ACC112 (cell line): Measurements from ENCODE around the gene TACC2.
A peak's percentile ranks its signal among the peaks of the same experiment; 100 is the strongest.

Experiments
- H2AFZ ChIP-seq: fragments of 200-600 bp; sonication (generic); one replicate; pipeline ENCODE4 v1.6.0; 2017; ENCODE audit warnings: antibody characterized with exemption, low read length; ENCODE audit not compliant: unreplicated experiment
- H3K27ac ChIP-seq: fragments of 200-600 bp; sonication (generic); 2 replicates; pipeline ENCODE4 v1.5.1; 2014; ENCODE audit warnings: low read depth, mild to moderate bottlenecking, antibody characterized with exemption, low read length, moderate library complexity
- H3K27me3 ChIP-seq: fragments of 200-600 bp; sonication (generic); 2 replicates; pipeline ENCODE4 v1.6.1; 2014; ENCODE audit warnings: mild to moderate bottlenecking, antibody characterized with exemption, low read length, moderate library complexity, mixed read lengths; ENCODE audit not compliant: insufficient read depth
- H3K36me3 ChIP-seq: fragments of 200-600 bp; sonication (generic); 2 replicates; pipeline ENCODE4 v1.6.1; 2016; ENCODE audit warnings: mild to moderate bottlenecking, antibody characterized with exemption, low read length, moderate library complexity, mixed read lengths; ENCODE audit not compliant: insufficient read depth
- H3K4me1 ChIP-seq: fragments of 200-600 bp; sonication (generic); one replicate; pipeline ENCODE4 v1.6.1; 2016; ENCODE audit warnings: low read length, mixed read lengths; ENCODE audit not compliant: insufficient read depth, unreplicated experiment, control insufficient read depth
- H3K4me3 ChIP-seq: fragments of 200-600 bp; sonication (generic); 2 replicates; pipeline ENCODE4 v1.5.1; 2014; ENCODE audit warnings: mild to moderate bottlenecking, low read depth, low read length
- H3K79me2 ChIP-seq: fragments of 200-600 bp; sonication (generic); one replicate; pipeline ENCODE4 v1.6.0; 2016; ENCODE audit warnings: low read length; ENCODE audit not compliant: control insufficient read depth, unreplicated experiment, insufficient read depth

The TACC2 gene

DNA sequence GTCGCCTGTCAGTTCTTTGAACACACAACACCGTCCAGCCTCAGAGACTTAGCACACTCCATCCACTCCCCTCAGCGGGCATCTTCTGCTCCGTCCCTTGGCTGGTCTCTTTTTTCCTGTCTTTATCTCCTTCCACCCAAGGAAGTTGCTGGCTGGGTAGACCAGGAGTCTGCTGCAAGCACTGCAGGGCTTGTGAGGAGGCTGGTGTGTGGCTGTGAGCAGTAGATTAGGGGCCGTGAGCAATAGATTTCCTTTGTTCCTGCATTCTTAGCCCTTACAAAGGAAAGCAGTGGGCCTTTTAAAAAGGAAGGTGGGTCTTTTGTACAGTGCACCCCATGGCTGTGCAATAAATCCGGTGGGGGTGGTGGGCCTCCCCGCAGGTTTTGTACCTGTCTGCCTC is 181.8 kb downstream of the TACC2 start:
- H3K4me1 ChIP-seq: no peaks in the 10 kb centered on the region
- no peaks in the 10 kb centered on the region for H3K79me2 ChIP-seq
- H3K27me3 ChIP-seq: no peaks in the 10 kb centered on the region
- no peak overlapping the region for H2AFZ ChIP-seq
- H3K36me3 ChIP-seq: no peaks in the 10 kb centered on the region
- H3K4me3 ChIP-seq: no peak overlapping the region
- H3K27ac ChIP-seq: no peak overlapping the region

DNA sequence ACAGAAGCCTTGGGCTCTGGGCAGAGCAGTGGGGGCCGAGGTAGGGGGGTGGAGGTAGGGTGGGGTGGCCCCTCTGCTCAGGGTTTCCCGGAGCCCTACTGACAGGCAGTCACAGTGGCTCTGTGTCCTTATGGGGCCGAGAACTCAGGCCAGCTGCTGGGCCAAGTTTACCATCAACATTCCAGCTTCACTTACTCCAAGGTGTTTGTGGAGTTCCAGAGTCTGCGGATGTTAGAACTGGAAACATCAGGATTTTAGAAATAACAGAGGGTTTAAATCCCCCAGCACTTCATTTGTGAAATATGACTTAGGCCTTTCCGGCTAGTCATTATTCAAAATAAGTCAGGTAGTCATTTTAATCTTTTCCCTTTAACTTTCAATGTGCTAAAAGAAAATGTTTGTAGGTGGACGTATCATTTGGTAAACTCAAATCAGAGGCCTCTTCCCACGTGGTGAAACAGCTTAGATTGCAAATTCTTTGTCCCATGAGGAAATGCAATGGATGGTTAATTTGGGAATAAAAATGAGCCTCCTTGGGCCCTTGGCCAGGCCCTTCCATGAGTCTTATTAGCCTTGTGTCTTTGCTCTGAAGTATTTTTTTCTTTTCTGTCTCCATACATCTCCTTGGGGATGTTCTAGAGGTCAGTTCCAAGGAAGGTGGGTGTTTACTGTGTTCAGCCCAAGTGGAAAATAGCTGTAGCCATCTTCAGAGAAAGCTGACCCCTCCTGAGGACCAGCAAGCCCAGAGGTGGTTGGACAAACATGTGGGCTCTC is 182.5 kb downstream of the TACC2 start:
- H3K4me1 ChIP-seq: peaks cover 3% of the 10 kb centered on the region
- H3K27ac ChIP-seq: no peak overlapping the region

DNA sequence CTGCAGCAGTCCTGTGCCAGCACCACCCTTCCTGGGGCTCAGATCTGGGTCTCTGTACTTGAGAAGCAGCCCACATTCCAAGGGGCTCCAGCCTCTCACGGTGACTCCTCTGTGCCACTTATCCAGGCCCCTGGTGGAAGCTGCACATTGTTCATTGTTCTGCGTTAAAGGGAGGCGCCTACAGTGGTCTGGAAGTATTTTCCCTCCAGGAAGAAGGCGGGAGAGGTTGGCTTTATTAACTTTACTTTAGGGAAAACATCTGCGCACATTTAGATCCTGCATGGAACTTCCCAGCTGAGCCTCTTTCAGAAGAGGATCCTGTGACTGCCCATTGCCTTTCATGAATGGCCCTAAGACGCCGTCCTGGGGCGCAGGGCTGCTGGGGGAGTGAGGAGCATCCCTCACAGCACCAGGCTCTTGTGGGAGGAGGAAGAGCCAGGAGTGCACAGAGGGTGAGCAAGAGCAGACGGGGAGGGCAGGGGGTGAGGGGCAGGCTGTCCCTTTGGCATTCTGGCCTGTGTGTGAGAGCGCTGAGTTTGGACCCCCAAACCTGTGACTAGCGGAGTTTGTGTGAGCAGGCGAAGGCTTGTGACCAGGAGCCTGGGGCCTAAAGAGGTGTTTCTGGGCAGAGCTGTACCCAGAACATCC is 183.5 kb downstream of the TACC2 start:
- Histone ChIP-seq H2AFZ (no peak overlapping the region), H3K27me3 (no peaks in the 10 kb centered on the region), H3K36me3 (no peaks in the 10 kb centered on the region), H3K27ac (no peak overlapping the region), H3K4me1 (peaks cover 3% of the 10 kb centered on the region), H3K79me2 (no peaks in the 10 kb centered on the region), H3K4me3 (no peak overlapping the region)

More for the DNA sequence above, 182.5 kb downstream of the TACC2 start:
- H3K4me3 ChIP-seq: no peak overlapping the region
- no peaks in the 10 kb centered on the region for H3K79me2 ChIP-seq
- H3K27me3 ChIP-seq: no peaks in the 10 kb centered on the region
- no peak overlapping the region for H2AFZ ChIP-seq
- no peaks in the 10 kb centered on the region for H3K36me3 ChIP-seq

DNA sequence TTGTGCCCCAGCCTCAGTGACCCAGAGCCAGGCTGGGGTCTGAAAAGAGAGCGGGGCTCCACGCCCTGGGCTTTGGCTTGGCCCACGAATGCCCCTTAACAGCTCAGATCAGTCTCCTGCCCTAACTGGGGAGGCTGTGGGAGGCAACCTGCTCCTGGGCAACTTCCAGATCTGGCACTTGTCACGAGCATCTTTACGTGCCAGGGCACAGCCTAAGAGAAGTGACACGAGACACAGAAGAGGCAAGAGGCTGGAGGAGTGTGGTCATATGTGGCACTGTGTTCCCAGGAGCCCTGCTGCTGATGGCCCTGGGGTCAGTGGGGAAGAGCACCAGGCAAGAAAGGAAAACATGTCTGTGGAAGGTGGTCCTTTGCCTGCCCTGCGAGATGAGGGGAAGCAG is 184.4 kb downstream of the TACC2 start:
- H3K36me3 ChIP-seq: no peaks in the 10 kb centered on the region
- no peak overlapping the region for H2AFZ ChIP-seq
- no peak overlapping the region for H3K4me3 ChIP-seq
- peaks cover 3% of the 10 kb centered on the region for H3K4me1 ChIP-seq
- no peak overlapping the region for H3K27ac ChIP-seq
- H3K79me2 ChIP-seq: no peaks in the 10 kb centered on the region
- H3K27me3 ChIP-seq: no peaks in the 10 kb centered on the region

DNA sequence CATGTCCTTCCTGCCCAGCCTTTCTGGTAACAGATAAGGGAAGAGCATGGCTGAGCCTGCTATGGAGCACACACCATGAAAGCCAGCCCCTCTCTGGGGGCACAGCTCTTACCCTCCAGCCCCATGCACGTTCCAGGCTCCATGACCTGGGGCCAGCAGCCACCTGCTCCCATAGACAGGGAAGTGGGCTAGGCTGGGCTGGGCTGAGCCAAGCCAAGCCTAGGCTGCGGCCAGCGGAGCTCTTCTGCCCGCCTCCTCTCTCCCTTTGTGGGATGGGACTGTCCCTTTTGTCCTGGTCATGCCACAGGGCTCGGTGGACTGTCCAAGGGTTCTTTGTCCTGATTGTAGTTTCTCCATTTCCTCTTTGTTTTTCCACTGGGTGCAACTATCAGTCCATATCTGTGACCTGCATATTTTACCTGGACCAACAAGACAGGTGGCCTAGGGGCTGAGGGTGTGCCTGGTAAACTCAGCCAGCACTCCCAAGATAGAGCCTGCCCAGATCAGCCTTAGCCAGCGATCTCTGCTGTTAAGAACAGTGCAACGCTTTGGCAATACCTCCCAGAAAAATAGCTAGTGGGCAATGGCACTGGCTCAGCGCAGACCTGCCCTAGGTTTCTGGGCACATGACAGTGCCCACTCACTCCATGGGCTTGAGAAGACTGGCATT is 184.9 kb downstream of the TACC2 start:
- Histone ChIP-seq H3K36me3 (no peaks in the 10 kb centered on the region), H3K4me1 (peaks cover 3% of the 10 kb centered on the region), H3K79me2 (no peaks in the 10 kb centered on the region), H3K27me3 (no peaks in the 10 kb centered on the region), H2AFZ (no peak overlapping the region), H3K4me3 (no peak overlapping the region), H3K27ac (no peak overlapping the region)

DNA sequence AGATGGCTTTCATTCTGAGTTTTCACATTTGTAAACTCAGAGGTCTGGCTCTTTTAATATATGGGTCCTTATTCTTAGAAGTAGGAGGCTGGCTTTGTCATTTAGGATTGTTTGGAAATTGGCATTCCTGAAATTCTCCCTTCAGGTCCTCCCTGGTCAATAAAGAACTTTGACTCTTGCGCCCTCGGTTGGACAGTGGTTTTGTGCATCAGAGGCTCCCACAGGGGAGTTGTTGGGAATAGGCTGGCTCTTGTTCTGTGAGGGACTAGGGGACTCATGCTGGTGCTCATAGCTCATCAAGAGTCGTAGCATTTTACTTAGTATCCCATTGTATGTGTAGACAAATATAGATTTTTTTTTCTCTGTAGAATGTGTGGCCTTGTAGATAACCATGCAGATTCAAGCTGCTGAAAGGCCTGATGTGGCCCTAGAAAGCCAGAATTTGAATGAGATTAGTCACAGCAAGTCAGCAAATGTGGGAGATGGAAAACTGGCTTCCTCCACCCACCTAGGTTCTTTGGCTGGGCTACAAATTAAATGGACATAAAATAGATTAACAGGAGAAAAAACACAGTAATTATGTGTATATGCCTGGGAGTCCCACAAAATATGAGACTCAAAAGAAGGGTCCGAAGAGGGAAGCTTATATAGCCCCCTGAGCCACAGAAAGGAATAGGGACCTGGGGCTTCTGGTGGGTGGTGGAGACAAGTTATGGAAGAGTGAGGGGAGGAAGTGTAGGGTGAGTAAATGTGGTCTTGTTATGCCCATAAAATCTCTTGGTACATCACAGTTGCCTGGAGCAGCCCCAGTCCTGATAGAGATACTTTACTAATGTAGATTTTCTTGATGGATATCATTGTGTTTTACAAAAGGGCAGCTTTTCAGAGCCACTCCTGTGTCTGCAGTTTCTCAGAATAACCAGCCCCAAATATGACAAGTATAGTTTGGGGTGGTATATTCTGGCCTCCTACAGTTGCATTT is 187.6 kb downstream of the TACC2 start:
- no peaks in the 10 kb centered on the region for H3K79me2 ChIP-seq
- H3K27ac ChIP-seq: no peak overlapping the region
- H3K4me3 ChIP-seq: no peak overlapping the region
- no peaks in the 10 kb centered on the region for H3K36me3 ChIP-seq
- H2AFZ ChIP-seq: no peak overlapping the region
- no peaks in the 10 kb centered on the region for H3K27me3 ChIP-seq
- H3K4me1 ChIP-seq: peaks cover 11% of the 10 kb centered on the region

DNA sequence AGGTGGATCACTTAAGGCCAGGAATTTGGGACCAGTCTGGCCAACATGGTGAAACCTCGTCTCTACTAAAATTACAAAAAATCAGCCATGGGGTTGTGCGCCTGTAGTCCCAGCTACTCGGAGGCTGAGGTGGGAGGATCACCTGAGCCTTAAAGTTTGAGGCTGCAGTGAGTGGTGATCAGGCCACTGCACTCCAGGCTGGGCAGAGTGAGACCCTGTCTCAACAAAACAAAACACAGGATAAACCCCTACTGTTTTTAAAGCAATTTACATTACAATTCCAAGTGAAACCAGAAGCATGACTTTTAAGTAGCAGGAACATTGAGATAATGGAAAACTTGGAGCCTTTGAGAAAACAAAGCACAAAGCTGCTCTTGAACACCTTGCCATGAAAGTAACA is 189.7 kb downstream of the TACC2 start:
- no peaks in the 10 kb centered on the region for H3K79me2 ChIP-seq
- no peaks in the 10 kb centered on the region for H3K27me3 ChIP-seq
- H2AFZ ChIP-seq: no peak overlapping the region
- H3K27ac ChIP-seq: no peak overlapping the region
- H3K4me1 ChIP-seq: peaks cover 32% of the 10 kb centered on the region
- no peaks in the 10 kb centered on the region for H3K36me3 ChIP-seq
- no peak overlapping the region for H3K4me3 ChIP-seq

DNA sequence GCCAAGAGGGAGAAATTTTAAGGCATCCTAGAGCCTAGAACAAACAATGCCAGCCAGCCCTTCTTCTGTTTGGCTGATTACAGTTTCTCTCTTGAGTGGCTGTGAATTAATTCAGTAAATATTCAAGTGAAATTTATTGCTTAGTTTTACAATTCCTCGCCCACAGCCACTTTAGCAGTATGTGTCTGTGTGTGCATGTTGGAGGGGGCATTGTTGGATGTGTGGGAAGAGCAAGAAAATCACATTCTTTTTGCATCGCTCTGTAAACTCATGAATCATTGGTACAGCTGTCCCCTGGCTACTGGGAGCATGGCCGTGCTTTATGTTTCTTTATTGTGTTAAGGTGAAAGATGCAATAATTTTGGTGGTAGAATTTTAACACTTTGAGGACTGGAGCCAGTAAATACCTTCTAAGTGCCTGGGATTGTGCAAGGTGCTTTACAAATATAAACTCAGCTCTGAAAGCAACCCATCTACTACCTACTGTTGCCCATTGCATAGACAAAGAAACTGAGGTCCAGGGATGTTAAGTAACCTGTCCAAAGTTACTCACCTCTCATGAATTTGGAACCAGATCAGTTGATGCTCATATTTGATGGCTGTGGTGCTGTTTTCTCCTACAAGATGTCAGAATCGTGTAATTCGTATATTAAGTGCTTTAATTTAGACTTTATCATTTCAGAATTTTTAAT is 192.2 kb downstream of the TACC2 start:
- no peak overlapping the region for H3K4me3 ChIP-seq
- H3K27me3 ChIP-seq: no peaks in the 10 kb centered on the region
- H3K4me1 ChIP-seq: peaks cover 35% of the 10 kb centered on the region
- H3K27ac ChIP-seq: peak overlapping the region; percentile 34; the same call in 1 of the 2 replicates
- no peak overlapping the region for H2AFZ ChIP-seq
- no peaks in the 10 kb centered on the region for H3K36me3 ChIP-seq
- peaks cover 3% of the 10 kb centered on the region for H3K79me2 ChIP-seq

DNA sequence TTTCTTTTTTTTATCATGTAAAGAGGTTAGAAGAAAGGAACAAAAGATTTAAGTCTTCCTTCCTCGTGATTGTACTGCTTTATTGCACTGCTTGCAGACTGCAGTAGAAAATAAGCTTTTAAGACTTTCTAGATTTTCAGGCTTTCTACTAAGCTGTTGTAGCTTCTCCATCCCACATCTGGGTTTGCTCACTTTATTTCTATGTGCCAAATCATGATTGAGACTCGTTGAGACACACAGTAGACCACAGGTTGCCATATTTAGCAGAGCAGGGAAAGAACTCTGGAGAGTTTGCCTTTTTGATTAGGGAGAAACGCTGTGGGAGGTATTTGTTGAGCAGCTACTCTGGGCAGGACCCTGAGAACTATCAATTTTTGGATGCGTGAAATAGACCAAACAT is 192.9 kb downstream of the TACC2 start:
- H3K27me3 ChIP-seq: no peaks in the 10 kb centered on the region
- no peaks in the 10 kb centered on the region for H3K36me3 ChIP-seq
- H3K4me3 ChIP-seq: no peak overlapping the region
- peaks cover 34% of the 10 kb centered on the region for H3K4me1 ChIP-seq
- peaks cover 3% of the 10 kb centered on the region for H3K79me2 ChIP-seq
- H3K27ac ChIP-seq: peak overlapping the region; percentile 84; the same call in 1 of the 2 replicates
- H2AFZ ChIP-seq: no peak overlapping the region

DNA sequence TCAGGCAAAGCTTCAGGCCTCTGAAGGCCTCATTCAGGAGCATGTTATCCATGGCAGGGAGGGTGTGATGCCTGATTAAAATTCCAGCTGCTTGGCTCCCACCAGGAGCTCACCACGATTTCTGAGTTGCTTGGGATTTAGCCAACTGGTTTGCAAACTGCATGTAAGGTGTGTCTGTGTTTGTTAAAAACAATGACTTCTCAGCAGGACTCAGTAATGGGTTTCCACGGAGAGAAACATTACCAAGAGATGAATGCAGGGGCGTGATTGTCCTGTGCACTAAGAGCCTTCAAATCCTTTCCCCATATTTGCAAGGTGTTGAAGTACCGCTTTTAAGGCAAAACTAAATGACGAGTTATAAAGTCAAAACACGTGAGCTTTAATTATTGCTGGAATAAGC is 193.3 kb downstream of the TACC2 start:
- H3K36me3 ChIP-seq: no peaks in the 10 kb centered on the region
- H3K4me3 ChIP-seq: no peak overlapping the region
- H2AFZ ChIP-seq: no peak overlapping the region
- H3K27me3 ChIP-seq: no peaks in the 10 kb centered on the region
- peaks cover 3% of the 10 kb centered on the region for H3K79me2 ChIP-seq
- peak overlapping the region; percentile 84 for H3K27ac ChIP-seq
- peaks cover 34% of the 10 kb centered on the region for H3K4me1 ChIP-seq
